ENCODE results near the gene HECTD3. TPM values are rescaled to one million over a fixed set of nuclear protein-coding genes. Genes with fewer than 3 reads are reported as not detected.
A peak's percentile ranks its signal among the peaks of the same experiment; 100 is the strongest.

HECTD3 gene
- total and polyA plus RNA-seq, 9 of the 15 experiments (the other 6 are each of a cell fraction or from before 2014, with no cell fraction given) = 6.3 to 50.8 (median 18.9) TPM

DNA sequence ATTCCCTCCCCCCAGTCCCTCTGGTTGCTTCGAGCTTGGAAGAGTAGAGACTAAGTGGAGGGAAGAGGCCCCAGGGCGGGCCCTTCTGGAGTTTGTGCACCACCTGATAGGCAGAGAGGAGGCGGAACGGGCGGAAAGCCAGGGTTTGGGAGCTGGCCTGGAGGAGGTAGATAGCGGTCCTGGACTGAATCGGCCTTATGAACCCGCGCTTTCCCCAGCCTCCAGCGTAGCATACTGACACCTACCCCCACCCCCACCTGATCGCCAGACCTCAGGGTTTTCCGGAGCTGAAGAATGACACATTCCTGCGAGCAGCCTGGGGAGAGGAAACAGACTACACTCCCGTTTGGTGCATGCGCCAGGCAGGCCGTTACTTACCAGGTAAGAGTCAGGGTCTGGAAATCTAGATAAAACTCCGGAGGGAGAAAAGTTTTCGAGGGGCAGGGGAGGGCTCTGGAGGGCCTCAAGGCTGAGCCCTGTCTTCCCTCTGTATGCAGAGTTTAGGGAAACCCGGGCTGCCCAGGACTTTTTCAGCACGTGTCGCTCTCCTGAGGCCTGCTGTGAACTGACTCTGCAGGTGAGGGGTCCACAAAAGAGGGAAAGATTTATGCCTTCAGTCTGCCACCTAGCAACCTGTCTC lies 1.6 kb upstream of the HECTD3 start (continued):
- no peak for TF ChIP-seq STAT5B (CRISPR knock-in tag; IDR thresholded peaks at IDR 0.05)
- peak; percentile 65; the same call in 1 of the 2 replicates for TF ChIP-seq RAD51 (IDR thresholded peaks at IDR 0.05; ENCODE audit: borderline replicate concordance, low read depth)
- TF ChIP-seq, protein P1, sequence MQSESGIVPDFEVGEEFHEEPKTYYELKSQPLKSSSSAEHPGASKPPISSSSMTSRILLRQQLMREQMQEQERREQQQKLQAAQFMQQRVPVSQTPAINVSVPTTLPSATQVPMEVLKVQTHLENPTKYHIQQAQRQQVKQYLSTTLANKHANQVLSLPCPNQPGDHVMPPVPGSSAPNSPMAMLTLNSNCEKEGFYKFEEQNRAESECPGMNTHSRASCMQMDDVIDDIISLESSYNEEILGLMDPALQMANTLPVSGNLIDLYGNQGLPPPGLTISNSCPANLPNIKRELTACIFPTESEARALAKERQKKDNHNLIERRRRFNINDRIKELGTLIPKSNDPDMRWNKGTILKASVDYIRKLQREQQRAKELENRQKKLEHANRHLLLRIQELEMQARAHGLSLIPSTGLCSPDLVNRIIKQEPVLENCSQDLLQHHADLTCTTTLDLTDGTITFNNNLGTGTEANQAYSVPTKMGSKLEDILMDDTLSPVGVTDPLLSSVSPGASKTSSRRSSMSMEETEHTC (IDR thresholded peaks at IDR 0.05) = peak; percentile 83; the same call in 1 of the 2 replicates
- TF ChIP-seq, protein P2, sequence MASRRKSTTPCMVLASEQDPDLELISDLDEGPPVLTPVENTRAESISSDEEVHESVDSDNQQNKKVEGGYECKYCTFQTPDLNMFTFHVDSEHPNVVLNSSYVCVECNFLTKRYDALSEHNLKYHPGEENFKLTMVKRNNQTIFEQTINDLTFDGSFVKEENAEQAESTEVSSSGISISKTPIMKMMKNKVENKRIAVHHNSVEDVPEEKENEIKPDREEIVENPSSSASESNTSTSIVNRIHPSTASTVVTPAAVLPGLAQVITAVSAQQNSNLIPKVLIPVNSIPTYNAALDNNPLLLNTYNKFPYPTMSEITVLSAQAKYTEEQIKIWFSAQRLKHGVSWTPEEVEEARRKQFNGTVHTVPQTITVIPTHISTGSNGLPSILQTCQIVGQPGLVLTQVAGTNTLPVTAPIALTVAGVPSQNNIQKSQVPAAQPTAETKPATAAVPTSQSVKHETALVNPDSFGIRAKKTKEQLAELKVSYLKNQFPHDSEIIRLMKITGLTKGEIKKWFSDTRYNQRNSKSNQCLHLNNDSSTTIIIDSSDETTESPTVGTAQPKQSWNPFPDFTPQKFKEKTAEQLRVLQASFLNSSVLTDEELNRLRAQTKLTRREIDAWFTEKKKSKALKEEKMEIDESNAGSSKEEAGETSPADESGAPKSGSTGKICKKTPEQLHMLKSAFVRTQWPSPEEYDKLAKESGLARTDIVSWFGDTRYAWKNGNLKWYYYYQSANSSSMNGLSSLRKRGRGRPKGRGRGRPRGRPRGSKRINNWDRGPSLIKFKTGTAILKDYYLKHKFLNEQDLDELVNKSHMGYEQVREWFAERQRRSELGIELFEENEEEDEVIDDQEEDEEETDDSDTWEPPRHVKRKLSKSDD (conservative IDR thresholded peaks at IDR 0.05; ENCODE audit: low read length) = no peak; the same call in 1 of the 2 replicates
- TF ChIP-seq CEBPG (CRISPR knock-in tag; IDR thresholded peaks at IDR 0.05) = no peak
- no peak for TF ChIP-seq CEBPG (tag; conservative IDR thresholded peaks at IDR 0.05 in 1 of 2, IDR thresholded peaks at IDR 0.05 in 1 of 2)
- peak; percentile 99 for TF ChIP-seq RNF2 (IDR thresholded peaks at IDR 0.05)
- TF ChIP-seq ZNF695 (CRISPR knock-in tag; IDR thresholded peaks at IDR 0.05) = no peak
- peak; percentile 93 for TF ChIP-seq MTA2 (IDR thresholded peaks at IDR 0.05; ENCODE audit: low read depth)
- TF ChIP-seq, protein P3, sequence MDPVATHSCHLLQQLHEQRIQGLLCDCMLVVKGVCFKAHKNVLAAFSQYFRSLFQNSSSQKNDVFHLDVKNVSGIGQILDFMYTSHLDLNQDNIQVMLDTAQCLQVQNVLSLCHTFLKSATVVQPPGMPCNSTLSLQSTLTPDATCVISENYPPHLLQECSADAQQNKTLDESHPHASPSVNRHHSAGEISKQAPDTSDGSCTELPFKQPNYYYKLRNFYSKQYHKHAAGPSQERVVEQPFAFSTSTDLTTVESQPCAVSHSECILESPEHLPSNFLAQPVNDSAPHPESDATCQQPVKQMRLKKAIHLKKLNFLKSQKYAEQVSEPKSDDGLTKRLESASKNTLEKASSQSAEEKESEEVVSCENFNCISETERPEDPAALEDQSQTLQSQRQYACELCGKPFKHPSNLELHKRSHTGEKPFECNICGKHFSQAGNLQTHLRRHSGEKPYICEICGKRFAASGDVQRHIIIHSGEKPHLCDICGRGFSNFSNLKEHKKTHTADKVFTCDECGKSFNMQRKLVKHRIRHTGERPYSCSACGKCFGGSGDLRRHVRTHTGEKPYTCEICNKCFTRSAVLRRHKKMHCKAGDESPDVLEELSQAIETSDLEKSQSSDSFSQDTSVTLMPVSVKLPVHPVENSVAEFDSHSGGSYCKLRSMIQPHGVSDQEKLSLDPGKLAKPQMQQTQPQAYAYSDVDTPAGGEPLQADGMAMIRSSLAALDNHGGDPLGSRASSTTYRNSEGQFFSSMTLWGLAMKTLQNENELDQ (CRISPR knock-in tag; IDR thresholded peaks at IDR 0.05; ENCODE audit: borderline replicate concordance) = peak; percentile 4; the same call in 1 of the 2 replicates
- TF ChIP-seq EP400 (IDR thresholded peaks at IDR 0.05) = peak; percentile 90
- TF ChIP-seq HSF4 (CRISPR knock-in tag; IDR thresholded peaks at IDR 0.05; ENCODE audit: borderline replicate concordance) = no peak
- peak; percentile 81 for TF ChIP-seq TEAD2 (tag; IDR thresholded peaks at IDR 0.05)
- TF ChIP-seq LEF1 (IDR thresholded peaks at IDR 0.05) = peak; percentile 99
- TF ChIP-seq, protein P4, sequence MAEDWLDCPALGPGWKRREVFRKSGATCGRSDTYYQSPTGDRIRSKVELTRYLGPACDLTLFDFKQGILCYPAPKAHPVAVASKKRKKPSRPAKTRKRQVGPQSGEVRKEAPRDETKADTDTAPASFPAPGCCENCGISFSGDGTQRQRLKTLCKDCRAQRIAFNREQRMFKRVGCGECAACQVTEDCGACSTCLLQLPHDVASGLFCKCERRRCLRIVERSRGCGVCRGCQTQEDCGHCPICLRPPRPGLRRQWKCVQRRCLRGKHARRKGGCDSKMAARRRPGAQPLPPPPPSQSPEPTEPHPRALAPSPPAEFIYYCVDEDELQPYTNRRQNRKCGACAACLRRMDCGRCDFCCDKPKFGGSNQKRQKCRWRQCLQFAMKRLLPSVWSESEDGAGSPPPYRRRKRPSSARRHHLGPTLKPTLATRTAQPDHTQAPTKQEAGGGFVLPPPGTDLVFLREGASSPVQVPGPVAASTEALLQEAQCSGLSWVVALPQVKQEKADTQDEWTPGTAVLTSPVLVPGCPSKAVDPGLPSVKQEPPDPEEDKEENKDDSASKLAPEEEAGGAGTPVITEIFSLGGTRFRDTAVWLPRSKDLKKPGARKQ (CRISPR knock-in tag; IDR thresholded peaks at IDR 0.05) = no peak
- no peak for TF ChIP-seq RBM17 (IDR thresholded peaks at IDR 0.05; ENCODE audit: borderline replicate concordance, low read depth, low read length)
- TF ChIP-seq NRF1 (conservative IDR thresholded peaks at IDR 0.05 in 1 of 2, IDR thresholded peaks at IDR 0.05 in 1 of 2) = peak; percentile 86 to 88
- TF ChIP-seq ATF7 (IDR thresholded peaks at IDR 0.05) = peak; percentile 86
- TF ChIP-seq DDX20 (tag; IDR thresholded peaks at IDR 0.05; ENCODE audit: low read depth) = no peak
- peak; percentile 11; the same call in 1 of the 2 replicates for TF ChIP-seq BRD4 (IDR thresholded peaks at IDR 0.05)
- TF ChIP-seq CEBPB (tag; IDR thresholded peaks at IDR 0.05) = no peak
- TF ChIP-seq SPI1 (IDR thresholded peaks at IDR 0.05; ENCODE audit: borderline replicate concordance, low read depth, low read length) = 0 out of 2 replicates have a peak, but pooled peaks have one; percentile 32
